ENCODE data around the gene ADPRHL1.
"Not testable (repeated sequence)": the region's sequence is repeated elsewhere in the genome, so short reads cannot be mapped to it uniquely, and the experiment has no call there.

Gene ADPRHL1

DNA sequence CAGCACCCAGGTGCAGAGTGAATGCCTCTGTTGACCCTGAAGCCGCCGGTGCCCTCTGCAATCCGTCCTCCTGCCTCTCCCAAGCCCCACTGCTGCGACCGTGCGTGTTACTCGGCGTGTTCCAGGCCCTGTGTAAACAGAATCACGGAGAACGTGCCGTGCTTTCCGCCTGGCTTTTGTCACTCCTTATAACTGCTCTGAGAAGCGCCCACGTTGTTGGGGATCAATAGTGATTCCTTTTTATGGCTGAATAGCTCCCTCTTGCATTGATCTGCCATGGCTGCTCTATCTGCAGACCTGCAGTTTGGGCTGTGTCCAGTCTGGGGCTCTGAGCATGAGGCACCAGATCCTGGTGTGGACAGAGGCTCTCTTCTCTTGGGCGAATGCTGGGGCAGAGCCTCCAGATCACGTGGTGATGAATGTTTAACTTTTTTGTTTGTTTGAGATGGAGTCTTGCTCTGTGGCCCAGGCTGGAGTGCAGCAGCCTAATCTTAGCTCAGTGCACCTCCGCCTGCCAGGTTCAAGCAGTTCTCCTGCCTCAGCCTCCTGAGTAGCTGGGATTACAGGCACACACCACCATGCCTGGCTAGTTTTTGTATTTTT, 15.8 kb downstream of the ADPRHL1 start:
- no peaks in the 10 kb centered on the region for H3K79me2 ChIP-seq (ENCODE audit: control insufficient read depth, low read length)
- no peaks in the 10 kb centered on the region for H4K20me1 ChIP-seq (ENCODE audit: control insufficient read depth, insufficient read depth, low read depth, low read length)
- no peak overlapping the region for H3K4me3 ChIP-seq (ENCODE audit: low read length)
- no peaks in the 10 kb centered on the region for H3K9me2 ChIP-seq (replicated peaks; ENCODE audit: control insufficient read depth, low read length)
- H3K27ac ChIP-seq (ENCODE audit: low read depth, low read length) = no peak overlapping the region
- no peak overlapping the region for H3K4me2 ChIP-seq (ENCODE audit: low read length)
- H3K27me3 ChIP-seq (ENCODE audit: control insufficient read depth, low read length) = no peaks in the 10 kb centered on the region
- no peak for TF ChIP-seq EZH2phosphoT487 (IDR thresholded peaks at IDR 0.05; ENCODE audit: borderline replicate concordance, low read length)
- TF ChIP-seq, protein P1, sequence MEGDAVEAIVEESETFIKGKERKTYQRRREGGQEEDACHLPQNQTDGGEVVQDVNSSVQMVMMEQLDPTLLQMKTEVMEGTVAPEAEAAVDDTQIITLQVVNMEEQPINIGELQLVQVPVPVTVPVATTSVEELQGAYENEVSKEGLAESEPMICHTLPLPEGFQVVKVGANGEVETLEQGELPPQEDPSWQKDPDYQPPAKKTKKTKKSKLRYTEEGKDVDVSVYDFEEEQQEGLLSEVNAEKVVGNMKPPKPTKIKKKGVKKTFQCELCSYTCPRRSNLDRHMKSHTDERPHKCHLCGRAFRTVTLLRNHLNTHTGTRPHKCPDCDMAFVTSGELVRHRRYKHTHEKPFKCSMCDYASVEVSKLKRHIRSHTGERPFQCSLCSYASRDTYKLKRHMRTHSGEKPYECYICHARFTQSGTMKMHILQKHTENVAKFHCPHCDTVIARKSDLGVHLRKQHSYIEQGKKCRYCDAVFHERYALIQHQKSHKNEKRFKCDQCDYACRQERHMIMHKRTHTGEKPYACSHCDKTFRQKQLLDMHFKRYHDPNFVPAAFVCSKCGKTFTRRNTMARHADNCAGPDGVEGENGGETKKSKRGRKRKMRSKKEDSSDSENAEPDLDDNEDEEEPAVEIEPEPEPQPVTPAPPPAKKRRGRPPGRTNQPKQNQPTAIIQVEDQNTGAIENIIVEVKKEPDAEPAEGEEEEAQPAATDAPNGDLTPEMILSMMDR (IDR thresholded peaks at IDR 0.05; ENCODE audit: low read depth, low read length, poor library complexity, severe bottlenecking) = no peak
- H3K4me1 ChIP-seq (ENCODE audit: control insufficient read depth, low read length) = peaks cover 27% of the 10 kb centered on the region
- H3F3A ChIP-seq (ENCODE audit: control insufficient read depth, insufficient read depth) = peaks cover 14% of the 10 kb centered on the region
- no peaks in the 10 kb centered on the region for H3K9me3 ChIP-seq (ENCODE audit: control insufficient read depth, insufficient read depth, low read length)
- peaks cover 5% of the 10 kb centered on the region for H3K36me3 ChIP-seq (ENCODE audit: control insufficient read depth, low read length)

DNA sequence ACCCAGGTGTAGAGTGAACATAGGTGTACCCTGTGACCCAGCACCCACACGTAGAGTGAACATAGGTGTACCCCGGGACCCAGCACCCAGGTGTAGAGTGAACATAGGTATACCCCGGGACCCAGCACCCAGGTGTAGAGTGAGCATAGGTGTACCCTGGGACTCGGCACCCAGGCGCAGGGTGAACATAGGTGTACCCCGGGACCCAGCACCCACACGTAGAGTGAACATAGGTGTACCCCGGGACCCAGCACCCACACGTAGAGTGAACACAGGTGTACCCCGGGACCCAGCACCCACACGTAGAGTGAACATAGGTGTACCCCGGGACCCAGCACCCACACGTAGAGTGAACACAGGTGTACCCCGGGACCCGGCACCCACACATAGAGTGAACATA, 16.4 kb downstream of the ADPRHL1 start:
- H3K27ac ChIP-seq (ENCODE audit: low read depth, low read length); H3K9me2 ChIP-seq (replicated peaks; ENCODE audit: control insufficient read depth, low read length); H3K4me2 ChIP-seq (ENCODE audit: low read length); H4K20me1 ChIP-seq (ENCODE audit: control insufficient read depth, insufficient read depth, low read depth, low read length); H3K36me3 ChIP-seq (ENCODE audit: control insufficient read depth, low read length); H3K27me3 ChIP-seq (ENCODE audit: control insufficient read depth, low read length); H3K79me2 ChIP-seq (ENCODE audit: control insufficient read depth, low read length); H3K9me3 ChIP-seq (ENCODE audit: control insufficient read depth, insufficient read depth, low read length); H3K4me3 ChIP-seq (ENCODE audit: low read length): not testable (repeated sequence)
- H3K4me1 ChIP-seq (ENCODE audit: control insufficient read depth, low read length) = peaks cover 33% of the 10 kb centered on the region
- H3F3A ChIP-seq (ENCODE audit: control insufficient read depth, insufficient read depth) = peaks cover 12% of the 10 kb centered on the region

DNA sequence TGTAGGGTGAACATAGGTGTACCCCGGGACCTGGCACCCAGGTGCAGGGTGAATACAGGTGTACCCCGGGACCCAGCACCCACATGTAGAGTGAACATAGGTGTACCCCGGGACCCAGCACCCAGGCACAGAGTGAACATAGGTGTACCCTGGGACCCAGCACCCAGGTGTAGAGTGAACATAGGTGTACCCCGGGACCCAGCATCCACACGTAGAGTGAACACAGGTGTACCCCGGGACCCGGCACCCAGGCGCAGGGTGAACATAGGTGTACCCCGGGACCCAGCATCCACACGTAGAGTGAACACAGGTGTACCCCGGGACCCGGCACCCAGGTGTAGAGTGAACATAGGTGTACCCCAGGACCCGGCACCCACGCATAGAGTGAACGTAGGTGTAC, 17.4 kb downstream of the ADPRHL1 start:
- not testable (repeated sequence) for H3K9me2 ChIP-seq (replicated peaks; ENCODE audit: control insufficient read depth, low read length); H3K4me3 ChIP-seq (ENCODE audit: low read length); H3K27ac ChIP-seq (ENCODE audit: low read depth, low read length); H3K27me3 ChIP-seq (ENCODE audit: control insufficient read depth, low read length); H4K20me1 ChIP-seq (ENCODE audit: control insufficient read depth, insufficient read depth, low read depth, low read length); H3K4me2 ChIP-seq (ENCODE audit: low read length); H3K9me3 ChIP-seq (ENCODE audit: control insufficient read depth, insufficient read depth, low read length); H3K79me2 ChIP-seq (ENCODE audit: control insufficient read depth, low read length); H3K36me3 ChIP-seq (ENCODE audit: control insufficient read depth, low read length)
- Histone ChIP-seq H3K4me1 (ENCODE audit: control insufficient read depth, low read length) (peaks cover 39% of the 10 kb centered on the region), H3F3A (ENCODE audit: control insufficient read depth, insufficient read depth) (peaks cover 12% of the 10 kb centered on the region)

DNA sequence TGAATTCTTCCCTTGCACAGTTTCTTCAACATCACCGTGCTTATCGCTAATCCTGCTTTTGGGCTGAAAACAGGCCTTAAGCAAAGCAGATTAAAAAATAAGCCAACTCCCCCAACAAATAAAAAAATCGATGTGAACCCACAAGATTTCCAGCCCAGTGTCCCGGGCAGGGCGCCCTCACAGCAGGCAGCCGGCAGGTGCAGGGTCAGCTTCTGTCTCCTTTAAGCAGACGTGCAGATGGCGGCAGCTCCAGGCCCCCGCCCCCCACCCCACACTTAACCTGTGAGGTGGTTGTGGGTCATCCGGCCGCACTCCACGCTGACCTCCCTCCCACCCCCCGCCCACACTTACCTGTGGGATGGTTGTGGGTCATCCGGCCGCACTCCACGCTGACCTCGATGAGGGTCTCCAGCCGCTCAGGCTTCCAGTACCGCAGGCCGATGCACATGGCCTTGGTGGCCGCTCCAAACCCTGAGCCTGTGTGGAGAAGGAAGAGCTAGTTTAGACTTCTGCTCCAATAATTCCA, 19.8 kb downstream of the ADPRHL1 start:
- peaks cover 37% of the 10 kb centered on the region for H3K4me1 ChIP-seq (ENCODE audit: control insufficient read depth, low read length)
- no peaks in the 10 kb centered on the region for H3K9me2 ChIP-seq (replicated peaks; ENCODE audit: control insufficient read depth, low read length)
- H3K9me3 ChIP-seq (ENCODE audit: control insufficient read depth, insufficient read depth, low read length) = no peaks in the 10 kb centered on the region
- H3K36me3 ChIP-seq (ENCODE audit: control insufficient read depth, low read length) = no peaks in the 10 kb centered on the region
- H3F3A ChIP-seq (ENCODE audit: control insufficient read depth, insufficient read depth) = peaks cover 3% of the 10 kb centered on the region; the same call in 1 of the 2 replicates
- H3K79me2 ChIP-seq (ENCODE audit: control insufficient read depth, low read length) = no peaks in the 10 kb centered on the region
- H3K4me2 ChIP-seq (ENCODE audit: low read length) = no peak overlapping the region
- H3K27me3 ChIP-seq (ENCODE audit: control insufficient read depth, low read length) = no peaks in the 10 kb centered on the region
- TF ChIP-seq, protein P1 (IDR thresholded peaks at IDR 0.05; ENCODE audit: low read depth, low read length, poor library complexity, severe bottlenecking) = no peak
- no peak for TF ChIP-seq EZH2phosphoT487 (IDR thresholded peaks at IDR 0.05; ENCODE audit: borderline replicate concordance, low read length)
- no peak overlapping the region for H3K27ac ChIP-seq (ENCODE audit: low read depth, low read length)
- no peak overlapping the region for H3K4me3 ChIP-seq (ENCODE audit: low read length)
- no peaks in the 10 kb centered on the region for H4K20me1 ChIP-seq (ENCODE audit: control insufficient read depth, insufficient read depth, low read depth, low read length)
